SK-N-SH (cell line): ENCODE results near the gene SYNE1. TPM values are rescaled to one million over a fixed set of nuclear protein-coding genes. Genes with fewer than 3 reads are reported as not detected.

ENCODE experiments used
- CTCF ChIA-PET: fragments of 300-600, 350-600 bp; formaldehyde crosslinking; extraction: SDS; loops from one replicate; lab custom pipeline; 2021; lab: Yijun Ruan, JAX
- POLR2A ChIA-PET: fragments of 350-600 bp; sonication (Branson Sonifier 250); formaldehyde crosslinking; extraction: SDS; loops from one replicate; lab custom pipeline; 2020; ENCODE audit warnings: antibody characterized with exemption, inconsistent platforms; lab: Yijun Ruan, JAX
- DNase-seq: peaks from one replicate; pipeline ENCODE4 v3.0.0; 2012
- H2AFZ ChIP-seq: fragments of 200-600 bp; sonication (generic); 2 replicates; pipeline ENCODE4 v1.8.1; 2016; ENCODE audit warnings: antibody characterized with exemption, mild to moderate bottlenecking, low read depth
- H3F3A ChIP-seq: fragments of 200-600 bp; sonication (generic); replicated peaks from 2 replicates; pipeline ENCODE3; 2016; ENCODE audit warnings: antibody characterized with exemption, mild to moderate bottlenecking; ENCODE audit not compliant: insufficient read depth
- H3K27ac ChIP-seq, 2 experiments: fragments of 200-500 bp in 1 of 2; fragments of 200-600 bp in 1 of 2; sonication (Bioruptor generic) in 1 of 2; sonication (generic), shearing (Covaris generic) in 1 of 2; 2 replicates each; pipeline versions ENCODE4 v1.5.1 to v1.6.1; 2014 to 2016; ENCODE audit warnings: low read depth in 2 of 2, inconsistent platforms in 1 of 2, low read length in 1 of 2, mild to moderate bottlenecking in 1 of 2, mixed read lengths in 1 of 2
- H3K27me3 ChIP-seq: fragments of 200-600 bp; sonication (generic), shearing (Covaris generic); 2 replicates; pipeline ENCODE4 v1.6.1; 2016; ENCODE audit warnings: mixed run types; ENCODE audit not compliant: insufficient read depth
- H3K36me3 ChIP-seq, 2 experiments: fragments of 200-500 bp in 1 of 2; fragments of 200-600 bp in 1 of 2; sonication (Bioruptor generic) in 1 of 2; sonication (generic) in 1 of 2; replicated peaks in 1 of 2; 2 replicates each; pipeline versions ENCODE3 to v1.5.1; 2014 to 2016; ENCODE audit warnings: low read length in 1 of 2, mild to moderate bottlenecking in 1 of 2; ENCODE audit not compliant: insufficient read depth in 2 of 2, control insufficient read depth in 1 of 2
- H3K4me1 ChIP-seq, 2 experiments: fragments of 200-500 bp in 1 of 2; fragments of 200-600 bp in 1 of 2; sonication (Bioruptor generic) in 1 of 2; sonication (generic), shearing (Covaris generic) in 1 of 2; 2 replicates each; pipeline versions ENCODE4 v1.5.1 to v1.6.1; 2014 to 2016; ENCODE audit warnings: low read depth in 1 of 2, low read length in 1 of 2, mixed run types in 1 of 2; ENCODE audit not compliant: insufficient read depth in 2 of 2, control insufficient read depth in 1 of 2
- H3K4me2 ChIP-seq: fragments of 200-600 bp; sonication (generic), shearing (Covaris generic); 2 replicates; pipeline ENCODE4 v1.6.1; 2017; ENCODE audit warnings: mixed run types
- H3K4me3 ChIP-seq, 2 experiments: fragments of 200-500 bp in 1 of 2; fragments of 200-600 bp in 1 of 2; sonication (Bioruptor generic) in 1 of 2; sonication (generic), shearing (Covaris generic) in 1 of 2; 2 replicates each; pipeline versions ENCODE4 v1.5.1 to v1.8.1; 2014 to 2016; ENCODE audit warnings: low read depth in 2 of 2, inconsistent platforms in 1 of 2, low read length in 1 of 2, mild to moderate bottlenecking in 1 of 2, mixed read lengths in 1 of 2, moderate library complexity in 1 of 2
- H3K79me2 ChIP-seq: fragments of 200-600 bp; sonication (generic); 2 replicates; pipeline ENCODE4 v1.8.1; 2017; ENCODE audit warnings: mild to moderate bottlenecking; ENCODE audit not compliant: insufficient read depth
- H3K9ac ChIP-seq: fragments of 200-600 bp; sonication (generic); 2 replicates; pipeline ENCODE4 v1.6.1; 2017; ENCODE audit warnings: mixed run types
- H3K9me2 ChIP-seq: fragments of 200-600 bp; sonication (generic); 2 replicates; pipeline ENCODE4 v1.6.1; 2017; ENCODE audit warnings: mixed run types
- H3K9me3 ChIP-seq: fragments of 200-600 bp; sonication (generic); 2 replicates; pipeline ENCODE4 v1.6.1; 2017; ENCODE audit warnings: mixed run types, mild to moderate bottlenecking, moderate library complexity
- H4K20me1 ChIP-seq: fragments of 200-600 bp; sonication (generic); 2 replicates; pipeline ENCODE4 v1.6.1; 2017; ENCODE audit warnings: mild to moderate bottlenecking, mixed run types; ENCODE audit not compliant: insufficient read depth
- EZH2phosphoT487 ChIP-seq: fragments of 200-600 bp; sonication (generic); IDR thresholded peaks from 2 replicates; pipeline ENCODE4 v1.6.1; 2017; ENCODE audit warnings: low read depth, mixed run types, mild to moderate bottlenecking, antibody characterized with exemption, moderate library complexity, borderline replicate concordance
- GATA2 ChIP-seq: sonication (generic); formaldehyde crosslinking; IDR thresholded peaks from 2 replicates; pipeline ENCODE4 v1.5.0; 2020; ENCODE audit warnings: mild to moderate bottlenecking, missing genetic modification reagents
- JUND ChIP-seq: IDR thresholded peaks from 2 replicates; pipeline ENCODE4 v1.4.0; 2012
- MXI1 ChIP-seq: IDR thresholded peaks from 2 replicates; pipeline ENCODE4 v1.6.1; 2012; ENCODE audit warnings: mild to moderate bottlenecking, low read depth, low read length, improper control_type of control experiment
- NFIC ChIP-seq: IDR thresholded peaks from 2 replicates; pipeline ENCODE4 v1.4.0; 2012; ENCODE audit warnings: borderline replicate concordance
- NRF1 ChIP-seq: IDR thresholded peaks from 2 replicates; pipeline ENCODE4 v1.6.1; 2012; ENCODE audit warnings: low read depth, mild to moderate bottlenecking, low read length
- REST ChIP-seq: IDR thresholded peaks from 2 replicates; pipeline ENCODE4 v1.6.1; 2012; ENCODE audit warnings: mild to moderate bottlenecking, low read depth, low read length, moderate library complexity
- RFX5 ChIP-seq: IDR thresholded peaks from 2 replicates; pipeline ENCODE4 v1.6.1; 2012; ENCODE audit warnings: mild to moderate bottlenecking, improper control_type of control experiment, low read length
- SIN3A ChIP-seq: IDR thresholded peaks from 2 replicates; pipeline ENCODE4 v1.6.1; 2012; ENCODE audit warnings: low read depth, mild to moderate bottlenecking, low read length, moderate library complexity, borderline replicate concordance
- TCF12 ChIP-seq: IDR thresholded peaks from 2 replicates; pipeline ENCODE4 v1.4.0; 2012
- YY1 ChIP-seq: IDR thresholded peaks from 2 replicates; pipeline ENCODE4 v1.4.0; 2012; ENCODE audit warnings: low read depth, mild to moderate bottlenecking
- ZBTB33 ChIP-seq: IDR thresholded peaks from 2 replicates; pipeline ENCODE4 v1.4.0; 2012; ENCODE audit warnings: low read depth, borderline replicate concordance
- WGBS: methylation state at CpG from one replicate; pipeline ENCODE4 v1.1.6; 2017; ENCODE audit warnings: low lambda C conversion rate; 5-methylcytosine and 5-hydroxymethylcytosine counted together
- polyA plus RNA-seq, 3 experiments: library from polyadenylated mRNA; depleted of rRNA; stranded (reverse); fragments of >200 nt; gene quantifications; 2 replicates each; pipeline ENCODE4 v1.2.3, GENCODE V29; 2012

Gene SYNE1
- polyA plus RNA-seq, 1 of the 3 experiments (the other 2 are of a cell fraction), result 31.1 TPM

GRCh38 chr6:152301021-152301764 is 336.0 kb downstream of the SYNE1 start:
- WGBS, result 12% methylated on average over 7 of the region's 7 CpGs
- Histone ChIP-seq H3K79me2 (peaks cover 15% of the 10 kb centered on the region), H3K27me3 (no peaks in the 10 kb centered on the region), H3K4me2 (peak overlapping the region; percentile 96), H4K20me1 (no peaks in the 10 kb centered on the region), H3K9me3 (peaks cover 6% of the 10 kb centered on the region; the same call in 1 of the 2 replicates)
- POLR2A ChIA-PET, result interaction anchor here (0.7 to 1.6 kb wide), 6 partner anchors 8 to 80 kb away, joined by 3 to 4 read pairs (median 3); no protein-coding TSS in a partner anchor
- TF ChIP-seq JUND (no peak), SIN3A (no peak), YY1 (no peak), REST (no peak), MXI1 (no peak), NRF1 (no peak), ZBTB33 (no peak), GATA2 (CRISPR knock-in tag) (no peak), EZH2phosphoT487 (no peak), TCF12 (no peak), RFX5 (no peak), NFIC (no peak)
- TF ChIP-seq, all 33 proteins: peak for 0
- CTCF ChIA-PET, result interaction anchor here (0.6 to 2.5 kb wide), 22 partner anchors 9 to 393 kb away, joined by 3 to 24 read pairs (median 3); no protein-coding TSS in a partner anchor
- DNase-seq, result no peak
- Histone ChIP-seq H3F3A (peaks cover 39% of the 10 kb centered on the region), H3K9me2 (no peaks in the 10 kb centered on the region), H3K36me3 (peaks cover 24 to 48% of the 10 kb centered on the region in 2 experiments), H2AFZ (peak overlapping the region; percentile 83), H3K4me1 (peaks cover 3 to 11% of the 10 kb centered on the region in 2 experiments; a peak in 3 of 4 replicates), H3K9ac (peak overlapping the region; percentile 65; the same call in 1 of the 2 replicates), H3K27ac (peak overlapping the region; percentile 81 to 97), H3K4me3 (peak overlapping the region; percentile 72 to 79)
